Breast epithelium (tissue), 4 donors: ENCODE measurements around the gene D2HGDH. TPM values are rescaled to one million over a fixed set of nuclear protein-coding genes. Genes with fewer than 3 reads are reported as not detected.
"Not testable (repeated sequence)": the region's sequence is repeated elsewhere in the genome, so short reads cannot be mapped to it uniquely, and the experiment has no call there.

Experiments
- DNase-seq, 2 donors: peaks; one replicate each; pipeline ENCODE4 v3.0.0-alpha.2; 2019; ENCODE audit warnings: low spot score in 2 of 2
- H3K27ac ChIP-seq, 2 donors: fragments of 200-600 bp; sonication (generic) in 1 of 2; one replicate each; pipeline ENCODE4 v1.5.1; 2016 to 2019; ENCODE audit warnings: mild to moderate bottlenecking in 1 of 2
- H3K27me3 ChIP-seq, 2 donors: fragments of 200-600 bp; sonication (generic) in 1 of 2; one replicate each; pipeline versions ENCODE4 v1.5.1 to v1.6.0; 2017 to 2019; ENCODE audit warnings: control low read depth in 1 of 2, mild to moderate bottlenecking in 1 of 2
- H3K36me3 ChIP-seq: fragments of 200-600 bp; one replicate; pipeline ENCODE4 v1.5.1; 2019
- H3K4me1 ChIP-seq, 2 donors: fragments of 200-600 bp; sonication (generic); one replicate each; pipeline ENCODE4 v1.5.1; 2016 to 2019; ENCODE audit warnings: control low read depth in 1 of 2
- H3K4me3 ChIP-seq, 3 donors: fragments of 200-600 bp; sonication (generic); 1 replicate in 2 of 3; 2 replicates in 1 of 3; pipeline ENCODE4 v1.5.1; 2016 to 2019; ENCODE audit warnings: mild to moderate bottlenecking in 3 of 3, moderate library complexity in 2 of 3
- H3K9me3 ChIP-seq, 2 donors: fragments of 200-600 bp; sonication (generic) in 1 of 2; one replicate each; pipeline ENCODE4 v1.5.1; 2016 to 2019; ENCODE audit warnings: control low read depth in 1 of 2
- CTCF ChIP-seq, 3 donors: fragments of 450-650 bp; IDR thresholded peaks; one replicate each; pipeline ENCODE4 v1.5.1; 2016 to 2017; ENCODE audit warnings: antibody characterized with exemption in 3 of 3, mild to moderate bottlenecking in 3 of 3, moderate library complexity in 3 of 3
- POLR2A ChIP-seq: fragments of 450-650 bp; IDR thresholded peaks from one replicate; pipeline ENCODE4 v1.6.1; 2016; ENCODE audit warnings: antibody characterized with exemption, mild to moderate bottlenecking, moderate library complexity
- POLR2AphosphoS5 ChIP-seq, 3 donors: sonication (generic); formaldehyde crosslinking; IDR thresholded peaks; one replicate each; pipeline ENCODE4 v1.6.1; 2017; ENCODE audit warnings: antibody characterized with exemption in 3 of 3
- intact Hi-C: fragments of 100-400 bp; cut with DNase I; formaldehyde crosslinking; loops from one replicate; pipeline ENCODE4 v1.15.1; 2023; ENCODE audit warnings: low total_unique reads
- total RNA-seq, 3 donors: library from RNA; depleted of rRNA; stranded (reverse); fragments of >200 nt; gene quantifications; one replicate each; pipeline ENCODE4 v1.1.0, GENCODE V29; 2016

Gene D2HGDH
- total RNA-seq, 3 donors from 2014 or later, result 16.3 to 29.2 (median 22.2) TPM

- Histone ChIP-seq H3K9me3 (no peaks in the 10 kb centered on the region), H3K4me1 (no peaks in the 10 kb centered on the region), H3K27ac (no peak overlapping the region), H3K4me3 (no peak overlapping the region), H3K27me3 (no peaks in the 10 kb centered on the region), H3K36me3 (no peaks in the 10 kb centered on the region)
- intact Hi-C loops, result no loop called here
- DNase-seq, result no peak
- no peak for TF ChIP-seq CTCF (IDR thresholded peaks at IDR 0.05)
- no peak for TF ChIP-seq POLR2A
- no peak for TF ChIP-seq POLR2AphosphoS5 (IDR thresholded peaks at IDR 0.05)
Observed at GRCh38 chr2:241730671-241731293, 3.6 kb upstream of the D2HGDH start.

GRCh38 chr2:241732513-241733186 lies 1.8 kb upstream of the D2HGDH start:
- peak in 1 of 2 donors; percentile 33 for DNase-seq
- H3K9me3 ChIP-seq, H3K36me3 ChIP-seq, H3K27me3 ChIP-seq, H3K27ac ChIP-seq, H3K4me1 ChIP-seq, intact Hi-C loops: not testable (repeated sequence)
- peak in 2 of 3 donors; percentile 42 for TF ChIP-seq CTCF (IDR thresholded peaks at IDR 0.05)
- peak overlapping the region in 1 of 3 donors; percentile 28 for H3K4me3 ChIP-seq

GRCh38 chr2:241733391-241734207 lies 831 bp upstream of the D2HGDH start:
- H3K9me3 ChIP-seq, result no peaks in the 10 kb centered on the region
- TF ChIP-seq POLR2A (no peak), CTCF (IDR thresholded peaks at IDR 0.05) (no peak), POLR2AphosphoS5 (IDR thresholded peaks at IDR 0.05) (no peak)
- no peaks in the 10 kb centered on the region for H3K4me1 ChIP-seq
- DNase-seq, result no peak
- H3K27me3 ChIP-seq, result no peaks in the 10 kb centered on the region
- no peaks in the 10 kb centered on the region for H3K36me3 ChIP-seq
- intact Hi-C loops, result loop anchor here (2.0 kb wide), 1 partner anchor 33 kb away; no protein-coding TSS in a partner anchor
- H3K27ac ChIP-seq, result peak overlapping the region; percentile 82 to 95
- peak overlapping the region; percentile 92 to 99 (median 93) for H3K4me3 ChIP-seq

- DNase-seq, result no peak
- Histone ChIP-seq H3K9me3 (no peaks in the 10 kb centered on the region), H3K4me3 (peak overlapping the region; percentile 92 to 99 (median 93)), H3K36me3 (no peaks in the 10 kb centered on the region), H3K27me3 (no peaks in the 10 kb centered on the region), H3K4me1 (no peaks in the 10 kb centered on the region), H3K27ac (peak overlapping the region; percentile 82 to 95)
- TF ChIP-seq POLR2AphosphoS5 (IDR thresholded peaks at IDR 0.05) (no peak), POLR2A (no peak), CTCF (IDR thresholded peaks at IDR 0.05) (no peak)
- intact Hi-C loops, result loop anchor here (2.0 kb wide), 1 partner anchor 33 kb away; no protein-coding TSS in a partner anchor
Observed at GRCh38 chr2:241734208-241734466, 293 bp upstream of the D2HGDH start.

- no peaks in the 10 kb centered on the region for H3K9me3 ChIP-seq
- no peak overlapping the region for H3K27ac ChIP-seq
- no peaks in the 10 kb centered on the region for H3K36me3 ChIP-seq
- no peak for DNase-seq
- H3K27me3 ChIP-seq, result no peaks in the 10 kb centered on the region
- H3K4me1 ChIP-seq, result no peaks in the 10 kb centered on the region
- no peak overlapping the region for H3K4me3 ChIP-seq
- TF ChIP-seq POLR2AphosphoS5 (IDR thresholded peaks at IDR 0.05), result no peak
- TF ChIP-seq CTCF (IDR thresholded peaks at IDR 0.05), result no peak
- no peak for TF ChIP-seq POLR2A
- intact Hi-C loops, result no loop called here
Observed at GRCh38 chr2:241736111-241736510, 1.7 kb downstream of the D2HGDH start.
